Stomach smooth muscle (tissue), 2 donors: Measurements from ENCODE around the gene PODNL1.

ENCODE experiments used
- H3K27ac ChIP-seq: one replicate; pipeline ENCODE4 v1.7.0; 2013; ENCODE audit warnings: mild to moderate bottlenecking, low read length, inconsistent platforms
- H3K27me3 ChIP-seq, 2 donors: one replicate each; pipeline ENCODE4 v1.7.0; 2013; ENCODE audit warnings: low read length in 2 of 2; ENCODE audit not compliant: insufficient read depth in 2 of 2, control insufficient read depth in 1 of 2
- H3K36me3 ChIP-seq, 2 donors: one replicate each; pipeline ENCODE4 v1.7.0; 2013; ENCODE audit warnings: low read length in 2 of 2; ENCODE audit not compliant: control insufficient read depth in 2 of 2, insufficient read depth in 2 of 2
- H3K4me1 ChIP-seq: one replicate; pipeline ENCODE4 v1.7.0; 2013; ENCODE audit warnings: low read length; ENCODE audit not compliant: control insufficient read depth, insufficient read depth
- H3K4me3 ChIP-seq, 2 donors: one replicate each; pipeline ENCODE4 v1.7.0; 2013; ENCODE audit warnings: low read length in 2 of 2
- H3K9ac ChIP-seq, 2 donors: one replicate each; pipeline ENCODE4 v1.7.0; 2013; ENCODE audit warnings: low read length in 2 of 2, mild to moderate bottlenecking in 1 of 2
- H3K9me3 ChIP-seq, 2 donors: one replicate each; pipeline ENCODE4 v1.7.0; 2013; ENCODE audit warnings: low read length in 2 of 2; ENCODE audit not compliant: control insufficient read depth in 2 of 2
- donor health status: healthy.
- donor health status: Pancreatic carcinoma.

PODNL1 gene

GRCh38 chr19:13935765-13936510, 2.3 kb downstream of the PODNL1 start:
- H3K27ac ChIP-seq = no peak overlapping the region
- H3K4me3 ChIP-seq = no peak overlapping the region
- peaks cover 3% of the 10 kb centered on the region for H3K4me1 ChIP-seq
- H3K27me3 ChIP-seq = peaks cover 18 to 28% of the 10 kb centered on the region in 2 donors
- no peaks in the 10 kb centered on the region for H3K9me3 ChIP-seq
- H3K36me3 ChIP-seq = no peaks in the 10 kb centered on the region
- no peak overlapping the region for H3K9ac ChIP-seq

- Histone ChIP-seq H3K9ac (no peak overlapping the region), H3K27me3 (peaks cover 18 to 28% of the 10 kb centered on the region in 2 donors), H3K4me1 (peaks cover 3% of the 10 kb centered on the region), H3K4me3 (no peak overlapping the region), H3K27ac (no peak overlapping the region), H3K9me3 (no peaks in the 10 kb centered on the region), H3K36me3 (no peaks in the 10 kb centered on the region)
Measured at GRCh38 chr19:13934785-13935109, 3.5 kb downstream of the PODNL1 start.

GRCh38 chr19:13932911-13933393, 5.3 kb downstream of the PODNL1 start:
- H3K4me1 ChIP-seq = peaks cover 3% of the 10 kb centered on the region
- no peaks in the 10 kb centered on the region for H3K9me3 ChIP-seq
- H3K27me3 ChIP-seq = peaks cover 17 to 25% of the 10 kb centered on the region in 2 donors
- no peak overlapping the region for H3K9ac ChIP-seq
- no peak overlapping the region for H3K27ac ChIP-seq
- H3K36me3 ChIP-seq = peaks cover 0 to 2% of the 10 kb centered on the region in 2 donors
- H3K4me3 ChIP-seq = no peak overlapping the region

- peaks cover 10 to 22% of the 10 kb centered on the region in 2 donors for H3K27me3 ChIP-seq
- no peak overlapping the region for H3K9ac ChIP-seq
- peaks cover under 1 to 2% of the 10 kb centered on the region in 2 donors for H3K36me3 ChIP-seq
- H3K4me1 ChIP-seq = peaks cover under 1% of the 10 kb centered on the region
- H3K4me3 ChIP-seq = no peak overlapping the region
- H3K27ac ChIP-seq = no peak overlapping the region
- H3K9me3 ChIP-seq = no peaks in the 10 kb centered on the region
Measured at GRCh38 chr19:13932149-13932637, 6.0 kb downstream of the PODNL1 start.

GRCh38 chr19:13931391-13932148, 6.6 kb downstream of the PODNL1 start:
- Histone ChIP-seq H3K27ac (no peak overlapping the region), H3K9me3 (no peaks in the 10 kb centered on the region), H3K4me3 (no peak overlapping the region), H3K4me1 (no peaks in the 10 kb centered on the region), H3K9ac (no peak overlapping the region), H3K27me3 (peaks cover 10 to 22% of the 10 kb centered on the region in 2 donors), H3K36me3 (peaks cover 3 to 8% of the 10 kb centered on the region in 2 donors)

GRCh38 chr19:13930402-13930801, 7.8 kb downstream of the PODNL1 start:
- Histone ChIP-seq H3K4me3 (no peak overlapping the region), H3K27me3 (peaks cover 1 to 15% of the 10 kb centered on the region in 2 donors), H3K9ac (no peak overlapping the region), H3K4me1 (no peaks in the 10 kb centered on the region), H3K36me3 (peaks cover 3 to 12% of the 10 kb centered on the region in 2 donors), H3K9me3 (no peaks in the 10 kb centered on the region), H3K27ac (no peak overlapping the region)

GRCh38 chr19:13929956-13930355, 8.3 kb downstream of the PODNL1 start:
- Histone ChIP-seq H3K4me3 (no peak overlapping the region), H3K9ac (no peak overlapping the region), H3K4me1 (no peaks in the 10 kb centered on the region), H3K27me3 (peaks cover 0 to 13% of the 10 kb centered on the region in 2 donors), H3K36me3 (peaks cover 6 to 13% of the 10 kb centered on the region in 2 donors), H3K27ac (no peak overlapping the region), H3K9me3 (no peaks in the 10 kb centered on the region)

GRCh38 chr19:13929340-13929739, 8.9 kb downstream of the PODNL1 start:
- Histone ChIP-seq H3K9ac (no peak overlapping the region), H3K27me3 (peaks cover 0 to 7% of the 10 kb centered on the region in 2 donors), H3K4me1 (no peaks in the 10 kb centered on the region), H3K36me3 (peaks cover 7 to 17% of the 10 kb centered on the region in 2 donors), H3K27ac (no peak overlapping the region), H3K4me3 (no peak overlapping the region), H3K9me3 (no peaks in the 10 kb centered on the region)

GRCh38 chr19:13926715-13927114, 11.5 kb downstream of the PODNL1 start:
- H3K27me3 ChIP-seq = no peaks in the 10 kb centered on the region
- no peak overlapping the region for H3K27ac ChIP-seq
- no peak overlapping the region for H3K9ac ChIP-seq
- H3K4me1 ChIP-seq = no peaks in the 10 kb centered on the region
- H3K36me3 ChIP-seq = peaks cover 12 to 29% of the 10 kb centered on the region in 2 donors
- no peaks in the 10 kb centered on the region for H3K9me3 ChIP-seq
- H3K4me3 ChIP-seq = no peak overlapping the region

- Histone ChIP-seq H3K27me3 (no peaks in the 10 kb centered on the region), H3K4me3 (no peak overlapping the region), H3K36me3 (peaks cover 14 to 34% of the 10 kb centered on the region in 2 donors), H3K9me3 (peaks cover 0 to 1% of the 10 kb centered on the region in 2 donors), H3K4me1 (no peaks in the 10 kb centered on the region), H3K9ac (no peak overlapping the region), H3K27ac (no peak overlapping the region)
Measured at GRCh38 chr19:13926010-13926409, 12.2 kb downstream of the PODNL1 start.
